GM12878 (cell line): ENCODE results near the gene ATXN7L1.

Source experiments
- EGR1 ChIP-seq, 2 experiments: IDR thresholded peaks; 1 replicate in 1 of 2; 2 replicates in 1 of 2; pipeline ENCODE4 v1.6.1; 2011 to 2012; ENCODE audit warnings: low read depth in 2 of 2, low read length in 2 of 2, borderline replicate concordance in 1 of 2, mild to moderate bottlenecking in 1 of 2, moderate library complexity in 1 of 2
- EP300 ChIP-seq, 2 experiments: fragments of 150-350 bp in 1 of 2; IDR thresholded peaks; 2 replicates each; pipeline ENCODE4 v1.6.1; 2011 to 2012; ENCODE audit warnings: low read depth in 2 of 2, low read length in 2 of 2, borderline replicate concordance in 1 of 2, improper control_type of control experiment in 1 of 2, inconsistent platforms in 1 of 2; ENCODE audit not compliant: control insufficient read depth in 1 of 2
- EZH2 ChIP-seq: IDR thresholded peaks from 2 replicates; pipeline ENCODE4 v1.6.1; 2012; ENCODE audit warnings: low read depth, mild to moderate bottlenecking, control low read depth, inconsistent platforms, low read length, borderline replicate concordance; ENCODE audit not compliant: control insufficient read depth
- POLR2A ChIP-seq: IDR thresholded peaks from 2 replicates; pipeline ENCODE4 v1.6.1; 2011; ENCODE audit warnings: low read depth, mild to moderate bottlenecking, low read length

GRCh38 chr7:105906695-105907094 lies 30.3 kb upstream of the ATXN7L1 start:
- no peak for TF ChIP-seq EZH2
- no peak for TF ChIP-seq POLR2A
- TF ChIP-seq EP300 (IDR thresholded peaks at IDR 0.05; ENCODE audit: borderline replicate concordance in 1 of 2, control insufficient read depth in 1 of 2, low read depth in 2 of 2, low read length in 2 of 2), result no peak
- TF ChIP-seq EGR1 (IDR thresholded peaks at IDR 0.05; ENCODE audit: borderline replicate concordance in 1 of 2, low read depth in 2 of 2, low read length in 2 of 2), result no peak
